Tibial nerve (tissue), 4 donors: ENCODE data around the gene GORASP2. TPM values are rescaled to one million over a fixed set of nuclear protein-coding genes. Genes with fewer than 3 reads are reported as not detected.

Experiments used
- DNase-seq, 2 donors: peaks; one replicate each; pipeline ENCODE4 v3.0.0-alpha.2; 2019; ENCODE audit warnings: low spot score in 2 of 2
- H3K27ac ChIP-seq, 4 donors: fragments of 200-600 bp; sonication (generic) in 3 of 4; one replicate each; pipeline ENCODE4 v1.5.1; 2017 to 2019; ENCODE audit warnings: mild to moderate bottlenecking in 1 of 4
- H3K27me3 ChIP-seq, 2 donors: fragments of 200-600 bp; sonication (generic) in 1 of 2; one replicate each; pipeline versions ENCODE4 v1.5.1 to v1.6.0; 2017 to 2019
- H3K36me3 ChIP-seq, 3 donors: fragments of 200-600 bp; sonication (generic); one replicate each; pipeline ENCODE4 v1.5.1; 2018 to 2019
- H3K4me1 ChIP-seq, 4 donors: fragments of 200-600 bp; sonication (generic) in 3 of 4; one replicate each; pipeline ENCODE4 v1.5.1; 2017 to 2019
- H3K4me3 ChIP-seq, 4 donors: fragments of 200-600 bp; sonication (generic) in 3 of 4; one replicate each; pipeline ENCODE4 v1.5.1; 2017 to 2019; ENCODE audit warnings: mild to moderate bottlenecking in 1 of 4, moderate library complexity in 1 of 4
- H3K9me3 ChIP-seq, 4 donors: fragments of 200-600 bp; sonication (generic) in 3 of 4; one replicate each; pipeline ENCODE4 v1.5.1; 2017 to 2019
- EP300 ChIP-seq, 2 donors: sonication (generic); formaldehyde crosslinking; IDR thresholded peaks; one replicate each; pipeline ENCODE4 v1.6.1; 2017; ENCODE audit warnings: antibody characterized with exemption in 2 of 2, mild to moderate bottlenecking in 1 of 2
- POLR2A ChIP-seq, 2 donors: fragments of 450-650 bp; IDR thresholded peaks; one replicate each; pipeline ENCODE4 v1.6.1; 2017; ENCODE audit warnings: antibody characterized with exemption in 2 of 2, mild to moderate bottlenecking in 2 of 2, moderate library complexity in 2 of 2
- WGBS, 2 donors: methylation state at CpG; one replicate each; pipeline ENCODE4 v1.1.5; 2018; 5-methylcytosine and 5-hydroxymethylcytosine counted together
- total RNA-seq, 4 donors: library from RNA; depleted of rRNA; stranded (reverse); fragments of >200 nt; gene quantifications; one replicate each; pipeline ENCODE4 v1.1.0, GENCODE V29; 2016
- TF ChIP-seq, protein P1 (sequence below), 5 experiments: fragments of 200-600 bp in 3 of 5; fragments of 450-650 bp in 2 of 5; sonication (generic) in 3 of 5; IDR thresholded peaks; one replicate each; pipeline ENCODE4 v1.5.1; 2016 to 2019; ENCODE audit warnings: antibody characterized with exemption in 5 of 5, mild to moderate bottlenecking in 3 of 5, moderate library complexity in 2 of 5

GORASP2 gene
- total RNA-seq, 4 donors from 2014 or later: 22.2 to 35.4 (median 27.4) TPM

DNA sequence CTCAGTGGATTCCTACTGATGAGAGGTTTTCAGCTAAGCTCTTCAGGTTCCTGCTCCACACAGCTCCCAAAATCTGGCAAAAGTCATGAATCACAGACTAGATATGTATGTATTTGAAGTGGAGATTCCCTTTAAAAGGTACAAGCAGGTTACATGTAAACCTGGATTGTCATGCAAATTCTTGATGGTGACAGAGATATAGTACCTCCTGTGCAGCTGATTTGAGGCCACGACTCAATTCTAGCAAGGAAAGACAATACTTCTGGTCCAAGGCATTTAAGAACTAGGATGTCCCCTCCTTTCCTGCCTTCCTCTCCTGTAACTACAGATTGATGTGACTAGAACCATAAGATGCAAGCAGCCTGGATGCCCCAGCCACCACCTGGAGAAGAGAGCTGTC, 55.0 kb downstream of the GORASP2 start:
- TF ChIP-seq EP300 (IDR thresholded peaks at IDR 0.05) (no peak), POLR2A (IDR thresholded peaks at IDR 0.05) (no peak)
- TF ChIP-seq, protein P1, sequence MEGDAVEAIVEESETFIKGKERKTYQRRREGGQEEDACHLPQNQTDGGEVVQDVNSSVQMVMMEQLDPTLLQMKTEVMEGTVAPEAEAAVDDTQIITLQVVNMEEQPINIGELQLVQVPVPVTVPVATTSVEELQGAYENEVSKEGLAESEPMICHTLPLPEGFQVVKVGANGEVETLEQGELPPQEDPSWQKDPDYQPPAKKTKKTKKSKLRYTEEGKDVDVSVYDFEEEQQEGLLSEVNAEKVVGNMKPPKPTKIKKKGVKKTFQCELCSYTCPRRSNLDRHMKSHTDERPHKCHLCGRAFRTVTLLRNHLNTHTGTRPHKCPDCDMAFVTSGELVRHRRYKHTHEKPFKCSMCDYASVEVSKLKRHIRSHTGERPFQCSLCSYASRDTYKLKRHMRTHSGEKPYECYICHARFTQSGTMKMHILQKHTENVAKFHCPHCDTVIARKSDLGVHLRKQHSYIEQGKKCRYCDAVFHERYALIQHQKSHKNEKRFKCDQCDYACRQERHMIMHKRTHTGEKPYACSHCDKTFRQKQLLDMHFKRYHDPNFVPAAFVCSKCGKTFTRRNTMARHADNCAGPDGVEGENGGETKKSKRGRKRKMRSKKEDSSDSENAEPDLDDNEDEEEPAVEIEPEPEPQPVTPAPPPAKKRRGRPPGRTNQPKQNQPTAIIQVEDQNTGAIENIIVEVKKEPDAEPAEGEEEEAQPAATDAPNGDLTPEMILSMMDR (IDR thresholded peaks at IDR 0.05): no peak
- Histone ChIP-seq H3K27ac (no peak overlapping the region), H3K27me3 (no peaks in the 10 kb centered on the region), H3K4me3 (no peak overlapping the region), H3K9me3 (no peaks in the 10 kb centered on the region), H3K36me3 (no peaks in the 10 kb centered on the region), H3K4me1 (no peaks in the 10 kb centered on the region)
- no peak for DNase-seq
- WGBS, 2 donors: 71 to 75% methylated on average over 1 of the region's 1 CpG

DNA sequence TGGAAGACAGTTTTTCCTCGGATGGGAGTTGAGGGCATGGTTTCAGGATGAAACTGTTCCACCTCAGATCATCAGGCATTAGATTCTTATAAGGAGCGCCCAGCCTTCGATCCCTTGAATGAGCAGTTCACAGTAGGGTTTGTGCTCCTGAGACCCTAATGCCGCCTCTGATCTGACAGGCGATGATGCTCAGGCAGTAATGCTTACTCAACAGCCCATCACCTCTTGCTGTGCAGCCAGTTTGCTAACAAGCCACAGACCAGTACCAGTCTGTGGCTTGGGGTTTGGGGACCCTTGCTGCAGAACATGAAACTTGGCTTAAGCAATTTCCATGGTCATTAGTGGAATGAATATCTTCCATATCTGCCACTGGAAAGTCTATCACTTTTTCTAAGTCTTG, 56.4 kb downstream of the GORASP2 start:
- TF ChIP-seq EP300 (IDR thresholded peaks at IDR 0.05) (no peak), POLR2A (IDR thresholded peaks at IDR 0.05) (no peak)
- TF ChIP-seq, protein P1 (IDR thresholded peaks at IDR 0.05): no peak
- 80 to 92% methylated on average over 5 of the region's 5 CpGs for WGBS, 2 donors
- Histone ChIP-seq H3K9me3 (no peaks in the 10 kb centered on the region), H3K27ac (no peak overlapping the region), H3K4me3 (no peak overlapping the region), H3K4me1 (no peaks in the 10 kb centered on the region), H3K36me3 (peaks cover 0 to 3% (median 0%) of the 10 kb centered on the region in 3 donors), H3K27me3 (no peaks in the 10 kb centered on the region)
- no peak for DNase-seq

DNA sequence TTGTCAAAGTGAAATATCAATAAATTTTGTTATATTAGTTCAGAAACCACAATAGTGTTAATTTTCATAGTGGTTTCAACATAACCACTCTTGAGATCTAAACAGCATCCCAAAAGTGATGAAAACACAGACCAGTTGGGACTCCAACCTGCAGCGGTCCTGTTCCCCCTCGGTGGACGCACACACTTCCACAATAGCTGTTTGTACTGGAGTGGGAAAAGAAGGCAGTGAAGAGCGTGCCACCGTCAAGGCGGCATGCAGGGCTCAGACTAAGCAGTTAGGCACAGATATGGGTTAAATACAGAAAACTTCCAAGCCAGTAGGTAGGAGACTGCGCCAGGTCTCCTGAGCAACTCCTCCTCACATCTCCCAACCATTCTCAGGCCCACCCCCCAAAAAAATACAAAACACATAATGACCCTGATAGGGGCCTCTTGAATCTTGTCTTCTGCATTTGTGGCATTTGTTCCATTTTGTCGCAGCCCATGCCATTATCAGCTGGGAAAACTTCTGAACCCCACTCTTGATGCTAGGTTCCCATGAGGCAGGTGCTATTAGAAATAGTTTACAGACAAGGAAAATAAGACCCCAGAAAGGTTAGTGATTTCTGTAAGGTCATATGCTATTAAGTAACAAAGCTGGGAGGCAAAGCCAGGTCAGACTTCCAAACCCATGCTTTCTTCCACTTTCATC, 57.7 kb downstream of the GORASP2 start:
- WGBS, 2 donors: 93 to 94% methylated on average over 8 of the region's 8 CpGs
- peaks cover 0 to 7% (median 0%) of the 10 kb centered on the region in 3 donors for H3K36me3 ChIP-seq
- H3K27me3 ChIP-seq: no peaks in the 10 kb centered on the region
- TF ChIP-seq EP300 (IDR thresholded peaks at IDR 0.05) (no peak), POLR2A (IDR thresholded peaks at IDR 0.05) (no peak)
- TF ChIP-seq, protein P1 (IDR thresholded peaks at IDR 0.05): no peak
- no peak overlapping the region for H3K27ac ChIP-seq
- H3K9me3 ChIP-seq: no peaks in the 10 kb centered on the region
- H3K4me1 ChIP-seq: no peaks in the 10 kb centered on the region
- H3K4me3 ChIP-seq: no peak overlapping the region
- no peak for DNase-seq

DNA sequence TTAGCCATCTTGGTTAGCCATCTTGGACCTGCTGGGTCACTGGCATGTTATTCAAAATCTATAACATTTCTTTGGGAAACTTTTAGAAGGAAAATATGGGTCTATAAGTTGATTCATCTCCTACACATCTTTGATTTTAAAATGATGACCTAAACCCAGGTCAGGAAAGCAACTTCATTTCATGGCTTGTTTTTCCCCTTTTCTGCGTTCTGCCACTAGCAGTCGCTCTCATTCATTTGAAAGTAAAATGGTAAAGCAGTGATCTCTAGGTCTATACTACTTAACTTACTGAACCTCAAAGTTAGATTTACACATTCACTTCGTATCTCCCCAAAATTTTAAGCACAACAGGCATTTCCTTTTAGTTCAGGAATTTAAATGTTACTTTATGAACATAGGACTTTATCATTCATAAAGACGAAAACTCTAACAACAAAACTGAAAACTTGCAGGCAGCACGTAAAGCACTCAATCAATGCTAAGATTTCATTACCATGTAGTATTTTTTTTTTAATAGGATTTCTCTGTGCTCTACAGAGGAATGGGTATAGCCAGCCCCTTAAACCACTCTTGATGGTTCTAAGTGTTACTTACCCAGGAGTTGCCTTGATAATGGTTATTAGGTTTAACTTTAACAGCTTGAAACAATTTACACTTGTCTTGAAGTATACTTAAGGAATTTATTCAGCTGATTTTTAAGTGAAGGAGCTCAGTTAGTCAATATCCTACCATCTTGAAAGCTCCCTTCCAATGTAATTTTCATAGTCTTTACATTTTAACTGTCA, 62.5 kb downstream of the GORASP2 start:
- peaks cover 0 to 41% (median 0%) of the 10 kb centered on the region in 3 donors for H3K36me3 ChIP-seq
- TF ChIP-seq POLR2A (IDR thresholded peaks at IDR 0.05) (no peak), EP300 (IDR thresholded peaks at IDR 0.05) (no peak)
- TF ChIP-seq, protein P1 (IDR thresholded peaks at IDR 0.05): no peak
- H3K4me3 ChIP-seq: no peak overlapping the region
- no peak overlapping the region for H3K27ac ChIP-seq
- H3K4me1 ChIP-seq: no peaks in the 10 kb centered on the region
- WGBS, 2 donors: 90 to 91% methylated on average over 5 of the region's 5 CpGs
- no peak for DNase-seq
- H3K9me3 ChIP-seq: no peaks in the 10 kb centered on the region
- no peaks in the 10 kb centered on the region for H3K27me3 ChIP-seq

DNA sequence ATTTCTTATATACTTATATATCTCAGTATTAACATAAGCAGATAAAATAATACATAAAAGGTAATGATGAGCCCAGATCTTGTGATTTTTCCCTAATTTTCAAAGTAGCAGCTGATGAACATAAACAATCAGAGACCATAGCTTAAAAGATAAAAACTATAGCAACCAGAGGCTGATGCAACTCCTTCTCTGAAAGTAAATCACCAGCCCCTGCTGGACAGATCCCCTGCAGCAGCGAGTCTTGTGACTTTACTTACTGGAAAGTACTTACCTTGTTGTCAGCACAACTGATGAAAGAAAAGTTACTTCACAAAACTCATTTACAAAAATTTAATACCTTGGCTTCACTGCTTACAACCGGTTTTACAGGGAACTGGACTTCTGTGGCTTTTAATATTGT, 67.3 kb downstream of the GORASP2 start:
- 94 to 95% methylated on average over 2 of the region's 2 CpGs for WGBS, 2 donors
- TF ChIP-seq POLR2A (IDR thresholded peaks at IDR 0.05) (no peak), EP300 (IDR thresholded peaks at IDR 0.05) (no peak)
- TF ChIP-seq, protein P1 (IDR thresholded peaks at IDR 0.05): no peak
- Histone ChIP-seq H3K4me1 (no peaks in the 10 kb centered on the region), H3K27ac (no peak overlapping the region), H3K9me3 (no peaks in the 10 kb centered on the region), H3K4me3 (no peak overlapping the region), H3K27me3 (no peaks in the 10 kb centered on the region), H3K36me3 (peaks cover 0 to 62% (median 0%) of the 10 kb centered on the region in 3 donors)
- DNase-seq: no peak
